AG08396 (cell line): ENCODE results near the gene NOG.

ENCODE experiments used
- DNase-seq: peaks from one replicate; pipeline ENCODE4 v3.0.0; 2012; ENCODE audit warnings: low spot score, mixed read lengths

Gene NOG

GRCh38 chr17:56593646-56594319 lies at the start of gene NOG:
TSS of gene NOG (plus strand) at chr17:56593699. CDS start at chr17:56594224, 525 bp downstream.
- peak; percentile 86 for DNase-seq

- no peak for DNase-seq
Observed at GRCh38 chr17:56545106-56545505, 48.4 kb upstream of the NOG start.

GRCh38 chr17:56545930-56546329 lies 47.6 kb upstream of the NOG start:
- no peak for DNase-seq

GRCh38 chr17:56548661-56549060 lies 44.8 kb upstream of the NOG start:
- DNase-seq = no peak

- no peak for DNase-seq
Observed at GRCh38 chr17:56549501-56549900, 44.0 kb upstream of the NOG start.

GRCh38 chr17:56557682-56558081 lies 35.8 kb upstream of the NOG start:
- no peak for DNase-seq

GRCh38 chr17:56558088-56558487 lies 35.4 kb upstream of the NOG start:
- DNase-seq = no peak

GRCh38 chr17:56570199-56570598 lies 23.3 kb upstream of the NOG start:
- no peak for DNase-seq

GRCh38 chr17:56571456-56571855 lies 22.0 kb upstream of the NOG start:
- DNase-seq = no peak

GRCh38 chr17:56577190-56577842 lies 16.2 kb upstream of the NOG start:
- no peak for DNase-seq

GRCh38 chr17:56577843-56578204 lies 15.7 kb upstream of the NOG start:
- DNase-seq = no peak

- DNase-seq = no peak
Observed at GRCh38 chr17:56581635-56582627, 11.6 kb upstream of the NOG start.

GRCh38 chr17:56583772-56584171 lies 9.7 kb upstream of the NOG start:
- no peak for DNase-seq

GRCh38 chr17:56587298-56587697 lies 6.2 kb upstream of the NOG start:
- DNase-seq = no peak

- peak; percentile 90 for DNase-seq
Observed at GRCh38 chr17:56592487-56593085, 913 bp upstream of the NOG start.

GRCh38 chr17:56593086-56593645 lies 333 bp upstream of the NOG start:
- peak; percentile 78 for DNase-seq

GRCh38 chr17:56594320-56595107 lies 1.0 kb downstream of the NOG start:
- DNase-seq = peak; percentile 18

GRCh38 chr17:56595108-56595418 lies 1.6 kb downstream of the NOG start:
- no peak for DNase-seq

- peak; percentile 11 for DNase-seq
Observed at GRCh38 chr17:56595831-56596690, 2.6 kb downstream of the NOG start.
